ENCODE results near the gene BMP4. TPM values are rescaled to one million over a fixed set of nuclear protein-coding genes. Genes with fewer than 3 reads are reported as not detected.

Gene BMP4
- total and polyA plus RNA-seq, 2 experiments from 2014 or later: 2.5 to 3.9 TPM

DNA sequence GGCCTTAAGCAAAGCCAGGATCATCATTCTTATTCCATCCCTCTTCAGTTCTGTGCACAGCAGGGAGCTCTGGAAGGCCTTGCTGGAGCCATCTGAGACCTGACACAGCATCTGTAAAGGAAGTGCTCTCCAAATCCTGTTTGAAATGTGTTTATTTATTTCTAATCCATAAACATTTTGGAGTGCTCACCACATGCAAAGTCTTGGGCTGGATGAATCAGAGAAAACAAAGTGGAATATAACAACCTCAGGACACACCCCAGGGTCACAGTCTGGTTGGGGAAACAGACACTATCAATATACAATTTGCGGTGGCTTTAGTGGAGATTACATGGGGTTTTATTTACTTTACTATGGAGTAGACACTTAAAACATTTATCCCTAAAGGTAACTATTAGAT, 54.3 kb downstream of the BMP4 start:
- Histone ChIP-seq H2AFZ (no peak overlapping the region), H3K27me3 (ENCODE audit: insufficient read depth) (no peaks in the 10 kb centered on the region), H3K4me3 (no peak overlapping the region), H3K79me2 (replicated peaks; ENCODE audit: insufficient read depth) (no peaks in the 10 kb centered on the region), H3F3A (replicated peaks; ENCODE audit: low read depth) (no peaks in the 10 kb centered on the region), H3K36me3 (ENCODE audit: insufficient read depth) (no peaks in the 10 kb centered on the region), H3K9me2 (ENCODE audit: insufficient read depth) (no peaks in the 10 kb centered on the region; the same call in 1 of the 2 replicates), H3K4me1 (ENCODE audit: insufficient read depth) (no peaks in the 10 kb centered on the region), H3K4me2 (no peak overlapping the region), H4K20me1 (replicated peaks; ENCODE audit: insufficient read depth) (no peaks in the 10 kb centered on the region), H3K27ac (ENCODE audit: low read depth) (no peak overlapping the region)
- no peak overlapping the region for H3K4me3 Mint-ChIP-seq
- no peak overlapping the region for H3K27ac Mint-ChIP-seq
- peaks cover 2% of the 10 kb centered on the region for H3K27me3 Mint-ChIP-seq (ENCODE audit: insufficient read depth, low read depth, poor library complexity)
- TF ChIP-seq STAT1 (IDR thresholded peaks at IDR 0.05; ENCODE audit: unreplicated experiment) (no peak), CREB1 (CRISPR knock-in tag; IDR thresholded peaks at IDR 0.05; ENCODE audit: low read depth) (no peak), ZNF462 (CRISPR knock-in tag; IDR thresholded peaks at IDR 0.05) (no peak), CTCF (conservative IDR thresholded peaks at IDR 0.05; ENCODE audit: low read depth in 2 of 2) (no peak), EZH2 (IDR thresholded peaks at IDR 0.05; ENCODE audit: low read depth, unreplicated experiment) (no peak), EZH2phosphoT487 (IDR thresholded peaks at IDR 0.05; ENCODE audit: unreplicated experiment) (no peak), ZNF114 (CRISPR knock-in tag; IDR thresholded peaks at IDR 0.05) (no peak), POLR2AphosphoS5 (IDR thresholded peaks at IDR 0.05; ENCODE audit: low read depth) (no peak), NANOG (IDR thresholded peaks at IDR 0.05; ENCODE audit: borderline replicate concordance) (no peak), ZNF331 (CRISPR knock-in tag; IDR thresholded peaks at IDR 0.05; ENCODE audit: low read depth) (no peak), JUNB (IDR thresholded peaks at IDR 0.05; ENCODE audit: unreplicated experiment) (no peak)
- TF ChIP-seq, protein P1, sequence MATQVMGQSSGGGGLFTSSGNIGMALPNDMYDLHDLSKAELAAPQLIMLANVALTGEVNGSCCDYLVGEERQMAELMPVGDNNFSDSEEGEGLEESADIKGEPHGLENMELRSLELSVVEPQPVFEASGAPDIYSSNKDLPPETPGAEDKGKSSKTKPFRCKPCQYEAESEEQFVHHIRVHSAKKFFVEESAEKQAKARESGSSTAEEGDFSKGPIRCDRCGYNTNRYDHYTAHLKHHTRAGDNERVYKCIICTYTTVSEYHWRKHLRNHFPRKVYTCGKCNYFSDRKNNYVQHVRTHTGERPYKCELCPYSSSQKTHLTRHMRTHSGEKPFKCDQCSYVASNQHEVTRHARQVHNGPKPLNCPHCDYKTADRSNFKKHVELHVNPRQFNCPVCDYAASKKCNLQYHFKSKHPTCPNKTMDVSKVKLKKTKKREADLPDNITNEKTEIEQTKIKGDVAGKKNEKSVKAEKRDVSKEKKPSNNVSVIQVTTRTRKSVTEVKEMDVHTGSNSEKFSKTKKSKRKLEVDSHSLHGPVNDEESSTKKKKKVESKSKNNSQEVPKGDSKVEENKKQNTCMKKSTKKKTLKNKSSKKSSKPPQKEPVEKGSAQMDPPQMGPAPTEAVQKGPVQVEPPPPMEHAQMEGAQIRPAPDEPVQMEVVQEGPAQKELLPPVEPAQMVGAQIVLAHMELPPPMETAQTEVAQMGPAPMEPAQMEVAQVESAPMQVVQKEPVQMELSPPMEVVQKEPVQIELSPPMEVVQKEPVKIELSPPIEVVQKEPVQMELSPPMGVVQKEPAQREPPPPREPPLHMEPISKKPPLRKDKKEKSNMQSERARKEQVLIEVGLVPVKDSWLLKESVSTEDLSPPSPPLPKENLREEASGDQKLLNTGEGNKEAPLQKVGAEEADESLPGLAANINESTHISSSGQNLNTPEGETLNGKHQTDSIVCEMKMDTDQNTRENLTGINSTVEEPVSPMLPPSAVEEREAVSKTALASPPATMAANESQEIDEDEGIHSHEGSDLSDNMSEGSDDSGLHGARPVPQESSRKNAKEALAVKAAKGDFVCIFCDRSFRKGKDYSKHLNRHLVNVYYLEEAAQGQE (IDR thresholded peaks at IDR 0.05; ENCODE audit: unreplicated experiment): no peak
- TF ChIP-seq, protein P2, sequence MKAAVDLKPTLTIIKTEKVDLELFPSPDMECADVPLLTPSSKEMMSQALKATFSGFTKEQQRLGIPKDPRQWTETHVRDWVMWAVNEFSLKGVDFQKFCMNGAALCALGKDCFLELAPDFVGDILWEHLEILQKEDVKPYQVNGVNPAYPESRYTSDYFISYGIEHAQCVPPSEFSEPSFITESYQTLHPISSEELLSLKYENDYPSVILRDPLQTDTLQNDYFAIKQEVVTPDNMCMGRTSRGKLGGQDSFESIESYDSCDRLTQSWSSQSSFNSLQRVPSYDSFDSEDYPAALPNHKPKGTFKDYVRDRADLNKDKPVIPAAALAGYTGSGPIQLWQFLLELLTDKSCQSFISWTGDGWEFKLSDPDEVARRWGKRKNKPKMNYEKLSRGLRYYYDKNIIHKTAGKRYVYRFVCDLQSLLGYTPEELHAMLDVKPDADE (IDR thresholded peaks at IDR 0.05): no peak
- peaks cover 3% of the 10 kb centered on the region; the same call in 1 of the 3 replicates for H3K36me3 Mint-ChIP-seq (ENCODE audit: low read depth)
- no peaks in the 10 kb centered on the region for H3K9me3 Mint-ChIP-seq
- DNase-seq (ENCODE audit: low spot score): no peak
- H3K4me1 Mint-ChIP-seq: no peaks in the 10 kb centered on the region
- ATAC-seq: no peak
